HG02852 (cell line): ENCODE results near the gene SLC8A2.
A peak's percentile ranks its signal among the peaks of the same experiment; 100 is the strongest.
"Not testable (repeated sequence)": the region's sequence is repeated elsewhere in the genome, so short reads cannot be mapped to it uniquely, and the experiment has no call there.

Experiments used
- ATAC-seq: cut with Tn5 transposase; IDR thresholded peaks from one replicate; pipeline ENCODE4 v1.9.1; 2021; ENCODE audit warnings: mild to moderate bottlenecking, moderate library complexity; ENCODE audit not compliant: unreplicated experiment

The SLC8A2 gene

DNA sequence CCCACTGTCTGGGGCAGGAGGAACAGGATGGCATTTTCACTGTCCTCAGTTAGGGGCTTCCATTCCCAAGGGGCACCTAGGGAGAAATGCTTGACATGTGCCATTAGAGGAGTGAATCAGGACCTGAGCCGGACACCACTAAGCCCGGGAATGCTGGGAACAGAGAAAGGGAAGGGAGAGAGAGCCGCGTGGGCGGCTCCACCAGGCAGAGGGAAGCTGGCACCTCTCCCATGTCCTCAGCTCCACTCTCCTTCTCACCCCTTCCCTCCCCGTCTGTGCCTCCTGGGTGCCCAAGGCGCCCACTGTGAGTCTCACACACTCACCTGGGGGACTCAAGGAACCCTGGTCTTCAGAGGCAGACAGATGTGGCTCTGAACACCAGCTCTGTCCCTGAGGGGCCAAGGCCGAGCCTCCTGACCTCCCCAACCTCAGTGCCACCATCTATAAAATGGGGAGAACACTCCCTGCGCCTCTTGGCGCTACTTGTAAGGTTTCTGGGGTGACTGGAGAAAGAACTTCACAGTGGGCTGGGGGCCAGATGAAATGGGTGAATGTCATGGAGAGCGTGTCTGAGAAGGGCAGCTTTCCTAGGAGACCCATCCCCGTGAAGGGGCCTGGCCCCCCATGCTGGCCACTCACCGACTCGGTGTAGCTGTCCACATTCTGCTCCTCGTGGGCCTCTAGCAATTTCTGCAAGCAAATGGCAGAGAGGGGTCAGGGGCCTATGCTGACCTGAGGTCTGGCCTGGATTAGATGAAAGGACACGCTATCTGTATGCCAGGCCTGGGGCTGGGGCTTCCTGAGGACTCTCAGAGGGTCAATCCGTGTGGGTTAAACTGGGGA is 17.6 kb upstream of the SLC8A2 start:
- no peak for ATAC-seq

DNA sequence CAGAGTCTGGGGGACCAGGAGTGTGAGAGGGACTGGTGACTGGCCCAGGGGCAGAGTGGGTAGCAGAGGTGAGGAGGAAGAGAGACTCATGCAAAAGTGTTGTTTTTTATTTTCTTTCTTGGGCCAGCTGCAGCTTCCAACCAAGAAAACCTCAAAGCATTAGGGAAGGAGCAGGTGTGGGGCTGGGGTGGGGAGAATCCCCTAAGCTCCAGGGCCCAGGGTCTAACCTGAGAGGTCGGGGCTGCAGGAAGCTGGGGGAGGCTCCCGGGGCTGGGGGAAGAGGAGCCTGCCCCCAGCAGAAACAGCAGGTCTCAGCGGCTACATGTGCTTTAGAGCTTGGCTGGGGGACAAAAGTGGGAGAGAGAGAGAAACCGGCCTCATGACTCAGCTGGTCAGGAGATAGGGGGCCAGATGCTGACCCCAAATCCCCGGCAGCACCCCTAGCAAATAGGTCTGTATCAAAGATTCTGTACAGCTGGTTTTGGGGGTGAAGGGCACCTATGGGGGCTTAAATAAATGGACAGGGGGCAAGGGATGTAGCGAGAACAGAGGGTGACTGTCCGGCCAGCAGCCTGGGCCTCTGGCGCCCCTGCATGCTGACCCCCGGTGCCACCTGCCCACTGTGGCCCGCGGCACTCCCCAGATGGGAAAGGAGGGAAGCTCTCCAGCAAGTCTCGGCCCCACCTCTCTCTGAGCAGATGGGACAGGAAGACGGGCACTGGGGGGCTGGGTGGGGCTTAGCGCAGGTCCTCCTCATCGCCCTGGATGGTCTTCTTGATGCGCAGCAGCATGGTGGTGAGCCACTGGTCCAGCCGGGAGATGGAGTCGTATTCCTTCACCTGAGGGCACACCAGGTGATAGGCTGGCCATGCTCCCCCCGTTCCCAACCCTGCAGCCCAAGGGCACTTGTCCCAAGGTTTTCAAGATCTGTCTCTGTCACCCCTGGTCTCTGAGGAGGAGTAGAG is 16.1 kb upstream of the SLC8A2 start:
- no peak for ATAC-seq

DNA sequence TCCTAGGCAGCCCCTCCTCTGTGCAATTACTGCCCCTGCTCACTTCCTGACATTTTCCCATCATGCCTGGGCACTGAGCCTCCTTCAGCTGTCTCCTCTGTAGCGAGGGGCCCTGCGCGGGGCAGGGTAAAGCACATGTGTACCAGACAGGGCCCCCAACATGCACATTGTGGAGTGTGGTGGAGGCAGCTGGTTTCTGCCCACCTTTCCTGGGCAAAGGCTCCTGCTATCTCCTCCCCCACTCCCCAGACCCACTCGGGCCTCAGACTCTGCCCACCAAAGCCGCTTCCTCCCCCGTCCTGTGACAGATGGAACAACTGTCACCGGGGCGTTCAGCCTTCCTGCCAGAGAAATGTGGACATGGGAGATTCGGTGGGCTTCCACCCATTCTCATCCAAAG is 15.2 kb upstream of the SLC8A2 start:
- ATAC-seq = no peak

DNA sequence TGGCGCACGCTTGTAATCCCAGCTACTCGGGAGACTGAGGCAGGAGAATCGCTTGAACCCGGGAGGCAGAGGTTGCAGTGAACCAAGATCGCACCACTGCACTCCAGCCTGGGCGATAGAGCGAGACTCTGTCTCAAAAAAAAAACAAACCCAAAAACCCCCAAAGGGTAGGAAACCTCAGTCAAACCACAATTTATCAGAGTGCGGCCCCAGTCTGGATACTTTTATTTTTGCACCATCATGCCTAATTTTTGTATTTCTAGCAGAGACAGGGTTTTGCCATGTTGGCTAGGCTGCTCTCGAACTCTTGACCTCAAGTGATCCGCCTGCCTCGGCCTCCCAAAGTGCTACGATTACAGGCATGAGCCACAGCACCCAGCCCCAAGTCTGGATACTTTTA is 14.5 kb upstream of the SLC8A2 start:
- ATAC-seq = not testable (repeated sequence)

DNA sequence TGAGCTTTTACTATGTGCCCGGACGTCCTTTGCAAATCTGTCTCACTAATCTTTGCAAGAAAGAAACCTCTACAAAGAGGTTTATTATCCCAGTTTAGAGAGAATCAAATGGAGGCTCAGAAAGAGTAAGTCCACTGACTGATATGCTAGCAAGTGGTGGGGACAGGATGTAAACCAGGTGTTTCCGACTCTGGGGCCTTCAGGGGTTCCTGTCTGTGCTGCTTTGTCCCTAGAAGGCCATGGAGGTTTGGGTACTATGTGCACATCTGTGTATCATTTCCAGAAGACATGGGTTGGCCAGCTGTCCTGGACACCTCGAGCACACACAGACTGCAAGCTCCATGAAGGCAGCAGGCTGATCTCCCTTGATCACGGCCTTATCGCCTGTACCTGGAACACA is 13.5 kb upstream of the SLC8A2 start:
- ATAC-seq = no peak

DNA sequence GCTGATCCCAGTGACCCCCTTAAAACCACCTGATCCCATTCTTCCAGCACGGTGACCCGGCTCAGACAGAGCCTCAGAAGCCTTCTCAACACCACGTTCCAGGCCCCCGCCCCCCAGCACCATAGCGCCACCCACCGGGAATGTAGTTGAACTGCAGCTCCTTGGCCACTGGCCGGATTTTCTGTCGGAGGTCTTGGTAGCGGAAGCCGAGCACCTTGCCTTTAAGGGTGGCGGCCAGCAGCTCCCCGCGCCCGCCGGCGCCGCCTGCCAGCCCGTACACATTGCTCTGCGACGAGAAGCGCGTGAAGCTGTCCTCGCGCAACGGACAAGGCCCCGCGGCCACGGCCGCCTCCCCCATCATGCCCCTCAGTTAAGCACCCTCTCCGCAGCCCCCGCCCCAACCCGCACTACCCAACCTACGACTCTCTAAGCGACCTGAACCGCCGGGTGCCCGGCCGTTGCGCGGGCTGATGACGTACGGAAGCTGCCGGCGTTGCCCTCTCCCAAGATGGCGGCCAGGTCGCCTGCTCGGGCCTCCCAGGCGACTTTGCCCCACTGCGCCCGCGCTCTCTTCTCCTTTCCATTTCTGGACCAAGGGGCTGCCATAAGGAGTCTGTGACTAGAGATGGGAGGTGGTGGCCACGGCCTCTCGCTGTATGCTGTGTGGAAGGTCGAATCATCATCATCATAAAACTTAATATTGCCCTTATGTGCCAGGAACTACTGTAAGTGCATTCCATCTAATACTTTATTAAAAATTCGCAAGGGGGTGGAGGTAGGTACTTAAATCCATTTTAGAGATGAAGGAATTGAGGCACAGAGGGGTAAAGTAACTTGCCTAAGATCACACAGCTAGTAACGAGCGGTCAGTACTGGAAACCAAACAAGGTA is 12.4 kb upstream of the SLC8A2 start, which contains the start of gene KPTN:
KPTN (minus strand) TSS at position 420 of the 891 bp plus-strand sequence; CDS start at position 361, 59 bp downstream.
- ATAC-seq = peak; percentile 62

DNA sequence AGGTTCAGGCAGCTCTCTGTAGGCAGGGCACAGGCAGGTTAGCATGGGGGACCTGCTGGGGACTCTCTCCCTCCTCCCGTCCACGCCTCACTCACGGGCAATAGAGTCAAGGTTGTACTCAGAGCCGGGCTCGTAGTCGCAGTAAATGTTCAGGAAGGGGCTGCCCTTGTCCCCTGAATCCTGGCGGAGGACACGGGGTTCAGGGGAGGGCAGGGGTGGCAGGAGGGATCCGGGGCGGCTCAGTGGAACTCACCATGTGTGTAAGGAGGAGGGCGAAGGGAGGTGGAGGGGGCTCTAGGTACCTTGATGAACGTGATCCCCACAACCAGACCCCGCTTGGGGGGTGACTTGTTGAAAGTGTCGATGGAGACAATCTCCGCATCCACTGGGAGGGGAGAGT is 11.5 kb upstream of the SLC8A2 start:
- no peak for ATAC-seq

DNA sequence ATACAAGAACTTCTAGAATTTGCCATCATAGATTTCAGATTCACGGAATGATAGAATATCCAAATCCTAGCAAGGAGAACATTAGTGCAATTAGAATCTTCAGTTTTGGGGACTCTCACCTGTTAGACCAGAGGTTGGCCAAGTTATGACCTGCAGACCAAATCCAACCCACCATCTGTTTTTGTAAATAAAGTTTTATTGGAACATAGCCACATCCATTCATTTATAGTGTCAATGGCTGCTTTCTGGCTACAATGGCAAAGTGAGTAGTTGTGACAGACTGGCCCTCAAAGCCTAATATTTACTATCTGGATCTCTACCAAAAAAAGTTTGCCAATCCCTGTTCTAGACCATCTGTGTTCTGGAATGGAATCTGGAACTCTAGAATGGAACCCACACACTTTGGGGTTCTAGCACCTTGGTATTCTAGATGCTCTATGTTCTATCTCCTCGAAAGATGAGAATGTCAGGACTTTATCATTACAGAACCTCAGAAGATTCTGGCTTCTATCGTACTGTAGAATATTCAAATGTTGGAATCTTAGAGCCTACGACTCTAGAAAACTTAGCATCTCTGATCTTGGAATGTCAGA is 9.9 kb upstream of the SLC8A2 start:
- ATAC-seq = no peak

DNA sequence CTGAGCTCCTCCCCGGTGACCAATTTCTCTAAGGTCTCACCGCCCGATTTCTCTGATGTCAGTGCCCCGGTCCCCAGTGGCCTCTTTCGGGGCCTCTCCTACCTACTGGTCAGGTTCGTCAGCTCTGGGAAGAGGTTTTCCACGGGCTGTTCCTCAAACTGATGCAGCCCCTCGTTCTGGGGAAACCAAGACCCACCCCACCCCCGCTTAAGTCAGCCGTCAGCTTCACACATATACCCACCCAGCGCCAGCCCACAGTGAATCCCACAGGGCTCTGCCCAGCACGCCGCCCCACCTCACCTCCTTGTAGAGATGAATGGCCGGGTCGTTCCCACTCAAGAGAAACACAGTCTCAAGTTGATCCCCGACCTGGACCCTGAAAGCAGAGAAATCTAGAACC is 9.0 kb upstream of the SLC8A2 start:
- ATAC-seq = no peak

DNA sequence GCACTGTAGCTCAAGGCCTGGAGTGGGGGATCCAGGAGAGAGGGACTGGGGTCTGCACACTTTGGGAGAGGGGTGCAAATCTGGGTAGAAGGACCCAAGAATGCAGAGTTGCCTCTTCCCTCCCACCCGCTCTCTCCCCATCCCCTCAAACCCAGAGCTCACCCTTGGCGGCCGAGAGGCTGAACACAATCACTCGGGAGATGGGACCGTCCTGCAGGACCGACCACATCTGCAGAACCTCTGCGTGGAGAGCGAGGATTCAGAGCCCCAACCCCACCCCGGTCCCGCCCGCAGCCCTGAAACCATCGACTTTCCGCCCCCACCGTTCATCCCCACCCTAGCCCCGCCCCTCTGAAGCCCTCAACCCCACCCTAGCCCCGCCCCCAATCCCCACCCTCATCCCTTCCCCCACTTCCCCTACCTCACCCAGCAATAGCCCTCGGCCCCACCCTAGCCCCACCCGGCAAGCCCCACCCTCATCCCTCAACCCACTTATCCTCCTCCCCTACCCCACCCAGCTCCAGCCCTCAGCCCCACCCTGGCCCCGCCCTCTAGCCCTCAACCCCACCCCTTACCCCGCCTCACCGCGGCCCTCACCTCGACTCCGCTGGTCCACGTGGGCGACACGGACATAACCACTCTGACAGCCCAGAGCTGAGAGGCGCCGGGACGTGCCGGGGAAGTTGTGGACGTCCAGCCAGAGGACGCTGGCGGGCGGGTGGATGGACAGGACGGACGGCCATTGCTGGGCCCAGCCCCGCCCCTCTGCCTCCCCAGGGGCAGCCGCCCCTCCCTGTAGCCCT is 8.2 kb upstream of the SLC8A2 start:
- no peak for ATAC-seq

DNA sequence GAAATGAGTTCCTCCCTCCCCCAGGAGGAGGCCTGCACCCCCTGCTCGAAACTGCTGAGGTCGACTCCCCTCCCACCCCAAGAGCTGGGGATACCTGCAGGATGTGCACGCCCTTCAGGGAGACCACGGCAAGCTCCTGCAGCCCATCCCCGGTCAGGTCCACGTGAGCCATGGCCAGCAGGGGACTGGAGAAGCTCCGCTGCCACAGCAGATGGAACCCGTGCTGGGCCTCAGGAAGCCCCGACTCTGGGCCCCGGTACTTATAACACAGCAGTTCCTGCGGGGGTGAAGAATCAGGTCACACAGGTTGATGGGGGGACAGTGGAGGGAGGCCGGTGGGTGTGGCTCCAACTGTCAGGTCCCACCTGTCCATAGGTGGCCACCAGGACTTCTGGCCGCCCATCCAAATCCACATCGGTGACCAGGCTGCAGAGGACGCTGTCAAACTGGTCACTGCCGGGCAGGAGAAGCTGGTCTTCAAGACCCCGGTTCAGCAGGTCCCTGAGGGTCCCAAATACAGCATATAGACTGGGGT is 4.8 kb upstream of the SLC8A2 start:
- ATAC-seq = no peak

DNA sequence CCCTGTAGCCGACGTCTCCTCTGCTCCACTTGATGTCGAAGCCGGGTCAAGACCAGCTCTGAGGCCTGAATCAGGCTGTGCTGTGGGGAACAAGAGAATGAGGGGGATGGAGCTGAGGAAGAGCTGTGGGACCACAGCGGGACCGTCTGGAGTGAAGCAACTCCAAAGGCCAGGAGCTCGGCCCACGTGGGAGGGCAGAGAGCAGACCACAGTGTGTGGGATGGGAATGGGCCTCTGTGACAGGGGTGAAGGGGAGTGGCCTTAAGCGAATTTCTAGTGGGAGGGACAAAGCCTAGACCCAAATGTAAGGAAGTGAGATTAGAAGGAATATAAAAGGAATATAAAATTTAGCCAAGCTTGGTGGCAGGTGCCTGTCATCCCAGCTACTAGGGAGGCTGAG is 3.8 kb upstream of the SLC8A2 start:
- no peak for ATAC-seq

DNA sequence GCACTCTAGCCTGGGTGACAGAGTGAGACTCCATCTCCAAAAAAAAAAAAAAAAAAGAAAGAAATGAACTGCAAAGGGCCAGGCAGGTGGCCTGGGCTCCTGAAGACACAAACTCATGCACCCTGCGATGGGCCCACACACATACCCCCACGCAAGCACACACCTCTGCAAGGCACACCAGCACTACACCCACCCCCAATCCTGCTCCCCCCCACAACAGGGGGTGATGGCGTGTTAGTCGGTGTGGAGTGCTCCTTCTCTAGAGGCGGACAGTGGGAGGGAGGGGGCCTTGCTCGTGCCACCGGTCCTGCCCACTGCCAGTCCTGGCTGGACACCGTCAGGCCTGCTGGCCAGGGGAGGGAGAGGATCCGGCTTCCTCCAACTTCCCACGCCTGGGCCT is 1.6 kb upstream of the SLC8A2 start:
- no peak for ATAC-seq

DNA sequence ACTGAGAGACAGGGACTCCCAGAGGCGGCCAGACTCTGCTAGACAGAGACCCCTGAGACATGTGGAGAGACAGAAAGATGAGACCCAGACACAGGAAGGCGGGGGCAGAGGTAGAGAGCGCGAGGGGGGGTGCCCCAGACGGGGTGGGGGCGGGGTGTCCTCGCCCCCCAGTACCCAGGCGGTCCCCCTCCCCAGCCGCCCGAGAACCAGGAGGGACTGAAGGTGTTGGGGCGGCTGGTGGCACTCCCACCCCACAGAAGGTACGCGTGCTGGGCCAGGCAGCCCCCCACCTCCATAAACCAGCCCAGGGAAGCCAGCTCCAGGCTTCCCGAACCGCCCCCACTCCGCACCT is 336 bp downstream of the SLC8A2 start:
- no peak for ATAC-seq

DNA sequence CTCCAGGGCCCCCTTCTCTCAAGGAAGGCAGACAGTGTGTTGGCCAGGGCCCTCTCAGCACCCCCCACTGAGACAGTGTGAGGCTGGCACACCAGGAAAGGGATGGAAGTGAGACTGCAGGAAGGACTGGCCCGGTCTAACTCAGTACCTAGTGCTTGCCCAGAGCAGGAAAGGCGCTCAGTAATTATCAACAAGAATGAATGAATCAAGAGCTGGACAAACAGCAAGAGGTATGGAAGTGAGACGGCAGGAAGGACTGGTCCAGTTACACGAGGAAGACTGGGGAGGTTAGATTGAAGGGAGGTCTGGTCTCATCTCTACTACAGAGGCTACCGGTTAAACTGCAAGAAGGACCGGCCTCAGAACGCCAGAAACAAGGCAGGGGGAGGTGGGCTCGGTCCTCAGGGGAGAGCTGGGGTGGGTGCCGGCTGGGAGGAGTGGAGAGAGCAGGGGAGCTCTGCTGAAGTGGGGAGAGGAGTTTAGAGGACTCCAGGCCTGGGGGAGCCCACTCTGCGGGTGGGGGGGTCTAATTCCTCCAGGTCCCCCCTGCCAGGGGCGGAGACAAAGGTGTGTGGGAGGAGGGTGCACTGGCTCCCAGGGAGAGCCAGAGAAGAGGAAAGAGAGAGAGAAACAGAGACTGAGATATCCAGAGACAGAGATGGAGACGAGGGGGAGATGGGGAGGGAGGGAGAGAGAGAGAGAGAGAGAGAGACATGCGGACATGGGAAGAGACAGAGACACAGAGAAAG is 1.1 kb downstream of the SLC8A2 start:
- ATAC-seq = no peak

DNA sequence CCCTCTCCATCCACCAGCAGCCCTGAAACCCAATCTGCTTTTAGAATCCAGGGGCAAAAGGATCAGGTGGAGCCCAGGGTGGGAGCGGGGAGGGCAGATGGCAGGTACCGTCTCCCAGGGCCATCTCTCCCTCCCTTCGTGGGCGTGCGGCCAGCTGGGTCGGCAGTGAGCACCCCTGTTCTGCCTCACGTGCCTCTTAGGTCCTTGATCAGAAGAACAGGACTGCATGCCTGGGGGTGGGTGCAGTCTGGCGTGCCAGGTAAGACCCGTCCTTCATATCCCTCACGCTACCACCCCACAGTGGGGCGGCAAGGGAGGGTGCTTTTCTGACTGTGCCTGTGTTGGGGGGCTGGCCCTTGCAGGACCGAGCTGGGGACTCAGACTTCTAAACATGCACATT is 2.0 kb downstream of the SLC8A2 start:
- no peak for ATAC-seq

DNA sequence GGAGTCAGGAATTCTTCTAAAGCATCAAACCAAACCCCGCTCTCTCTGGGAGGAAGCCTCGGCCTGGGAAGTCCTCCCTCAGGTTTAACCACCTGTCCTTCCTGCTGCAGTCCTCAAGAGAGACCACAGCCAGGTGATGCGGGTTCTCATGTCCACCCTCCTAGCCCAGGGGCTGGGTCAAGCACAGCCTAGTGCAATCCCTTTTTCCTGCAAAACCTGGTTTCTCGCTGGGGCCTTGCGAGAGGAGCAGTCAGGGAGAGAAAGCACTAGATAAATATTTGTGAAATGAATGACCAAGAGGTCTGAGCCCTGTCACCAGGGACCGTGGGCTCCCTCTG is 2.4 kb downstream of the SLC8A2 start:
- ATAC-seq = no peak

DNA sequence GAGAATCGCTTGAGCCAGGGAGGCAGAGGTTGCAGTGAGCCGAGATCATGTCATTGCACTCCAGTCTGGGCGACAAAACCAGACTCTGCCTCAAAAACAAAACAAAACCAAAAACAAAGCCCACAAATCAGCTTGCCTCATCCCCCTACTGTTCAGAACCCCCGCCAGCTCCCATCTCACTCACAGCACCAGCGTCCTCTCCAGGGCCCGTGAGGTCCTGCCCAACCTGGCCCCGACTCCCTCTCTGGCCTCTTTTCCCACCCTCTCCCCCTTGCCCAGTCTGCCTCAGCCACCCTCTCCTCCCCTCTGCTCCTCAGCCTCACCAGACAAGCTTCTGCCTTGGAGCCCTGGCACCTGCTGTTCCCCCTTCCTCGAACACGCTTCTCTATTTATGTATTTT is 3.8 kb downstream of the SLC8A2 start:
- ATAC-seq = no peak

DNA sequence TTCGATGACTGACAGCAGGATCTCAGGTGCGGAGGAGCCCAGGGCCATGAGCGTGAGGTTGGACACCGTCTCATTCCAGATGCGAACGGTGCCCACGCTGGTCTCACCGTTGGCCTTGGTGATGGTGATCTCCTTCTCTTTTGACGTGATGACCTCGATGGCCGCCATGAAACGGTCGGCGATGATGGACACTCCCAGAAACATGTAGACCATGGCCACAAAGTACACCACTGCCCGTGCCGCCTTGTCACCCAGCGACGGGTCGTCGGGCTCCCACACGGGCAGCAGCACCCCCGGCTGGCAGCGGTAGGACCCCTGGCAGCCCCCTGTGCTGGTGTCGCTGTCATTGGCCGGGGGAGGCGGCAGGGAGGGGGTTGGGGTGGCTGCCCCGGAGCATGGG is 5.7 kb downstream of the SLC8A2 start:
- ATAC-seq = no peak
